HG02870 (cell line): Measurements from ENCODE around the gene TBX4.

ENCODE experiments used
- ATAC-seq: cut with Tn5 transposase; IDR thresholded peaks from one replicate; pipeline ENCODE4 v1.9.1; 2021; ENCODE audit warnings: mild to moderate bottlenecking, moderate library complexity; ENCODE audit not compliant: unreplicated experiment

TBX4 gene

GRCh38 chr17:61452301-61453290 lies at the start of gene TBX4:
Gene TBX4 (plus strand): TSS chr17:61452422. CDS start chr17:61456491, 4,069 bp downstream.
- ATAC-seq = no peak

GRCh38 chr17:61402978-61403800 lies 49.0 kb upstream of the TBX4 start:
- no peak for ATAC-seq

DNA sequence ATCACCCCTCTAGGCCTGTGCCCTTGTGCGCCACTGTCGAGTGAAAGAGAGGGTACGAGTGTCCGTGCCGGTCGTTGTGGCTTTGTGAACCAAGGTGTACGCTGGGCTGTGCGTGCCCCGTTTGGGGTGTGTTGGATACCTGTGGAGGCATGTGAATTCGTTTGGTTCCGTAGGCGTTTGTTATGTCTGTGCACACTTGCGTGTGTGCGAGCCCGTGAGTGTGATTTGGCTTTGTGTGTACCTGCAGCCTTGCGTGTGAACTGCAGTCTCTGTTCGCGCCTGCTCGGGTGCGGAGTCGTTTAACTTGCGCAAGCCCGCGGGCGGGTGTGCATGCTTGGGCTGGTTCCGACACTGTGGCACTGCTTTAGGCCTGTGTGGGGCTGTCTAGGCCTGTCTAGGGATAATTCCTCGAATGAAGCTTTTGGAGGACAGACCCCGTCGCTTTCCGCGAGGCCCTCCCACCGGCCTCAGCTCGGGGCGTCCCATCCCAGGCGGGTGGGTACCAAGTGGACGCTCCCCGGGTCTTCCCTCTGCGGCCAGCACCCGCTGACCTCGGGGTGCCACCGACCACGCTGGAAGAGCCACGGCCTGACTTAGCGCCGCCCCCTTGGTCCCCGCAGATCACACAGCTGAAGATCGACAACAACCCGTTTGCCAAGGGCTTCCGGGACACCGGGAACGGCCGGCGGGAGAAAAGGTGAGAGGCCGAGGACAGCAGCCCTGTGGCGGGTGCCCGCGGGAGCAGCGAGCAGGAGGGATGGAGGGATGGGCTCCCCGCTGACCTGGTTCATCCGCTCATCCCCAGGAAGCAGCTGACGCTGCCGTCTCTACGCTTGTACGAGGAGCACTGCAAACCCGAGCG lies 48.2 kb upstream of the TBX4 start:
- ATAC-seq = no peak

- ATAC-seq = no peak
Measured at GRCh38 chr17:61404663-61404912, 47.6 kb upstream of the TBX4 start.

GRCh38 chr17:61404913-61405685 lies 47.1 kb upstream of the TBX4 start:
- ATAC-seq = no peak

- no peak for ATAC-seq
Measured at GRCh38 chr17:61405686-61406536, 46.3 kb upstream of the TBX4 start.

DNA sequence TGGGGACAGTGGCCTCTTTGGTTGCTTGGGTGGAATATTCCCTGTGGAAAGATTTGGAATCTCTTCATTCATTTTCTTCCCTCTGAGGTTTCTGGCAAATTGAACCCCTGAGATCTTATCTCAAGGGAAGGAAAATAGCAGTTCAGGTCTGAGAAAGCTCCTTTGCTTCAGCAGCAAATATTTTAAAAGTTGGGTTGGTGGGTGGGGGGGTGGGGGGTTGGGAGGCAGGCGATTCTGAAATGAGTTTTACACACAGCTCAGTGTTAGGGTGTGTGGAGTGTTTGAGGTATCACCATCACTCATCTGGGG lies 45.7 kb upstream of the TBX4 start:
- no peak for ATAC-seq

DNA sequence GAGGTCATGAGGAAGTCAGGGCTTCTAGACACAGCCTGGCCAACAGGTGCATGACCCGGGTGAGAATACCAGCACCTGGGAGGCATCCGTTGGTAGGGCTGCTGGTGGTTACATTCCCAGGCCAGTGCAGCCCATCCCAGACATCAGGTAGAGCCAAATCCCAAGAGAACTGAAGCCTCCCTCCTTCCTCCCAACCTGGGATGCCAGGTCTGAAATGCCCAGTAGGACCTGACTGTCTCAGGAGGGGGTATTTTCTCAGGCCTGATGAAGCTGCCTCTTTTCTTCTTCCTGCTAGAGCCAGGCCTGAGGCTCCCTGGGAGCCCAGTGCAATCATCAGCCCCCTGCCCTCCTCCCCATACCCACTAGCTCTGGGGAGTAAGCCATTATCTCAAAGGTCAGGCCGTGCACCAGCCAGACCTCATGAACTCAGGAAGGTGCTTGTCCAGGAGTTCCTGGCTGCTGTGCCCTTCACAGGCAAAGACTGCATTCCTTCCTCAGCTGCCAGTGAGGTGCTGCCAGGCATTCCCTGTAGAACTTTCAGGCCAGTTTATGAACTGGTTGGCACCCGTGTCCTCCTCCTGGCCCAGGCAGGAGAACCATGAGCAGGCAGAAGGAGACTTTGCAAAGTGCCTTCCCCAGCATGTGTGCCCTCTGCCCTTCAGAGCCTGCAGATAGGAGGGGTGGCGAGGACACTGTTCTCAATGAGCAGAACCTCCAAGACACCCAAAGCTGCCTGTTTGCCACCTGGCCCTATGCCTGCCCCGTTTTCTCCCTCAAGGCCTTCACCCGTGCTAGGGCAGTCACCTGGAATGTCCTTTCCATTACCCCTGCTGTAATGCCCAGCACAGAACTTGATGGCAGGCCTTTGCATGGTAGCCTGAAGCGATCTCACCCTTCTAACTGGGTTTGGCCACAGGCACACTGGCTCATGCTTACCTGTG lies 45.0 kb upstream of the TBX4 start:
- ATAC-seq = no peak

- ATAC-seq = no peak
Measured at GRCh38 chr17:61408151-61409041, 43.8 kb upstream of the TBX4 start.

GRCh38 chr17:61409301-61410112 lies 42.7 kb upstream of the TBX4 start:
- no peak for ATAC-seq

- ATAC-seq = no peak
Measured at GRCh38 chr17:61410141-61411010, 41.8 kb upstream of the TBX4 start.

DNA sequence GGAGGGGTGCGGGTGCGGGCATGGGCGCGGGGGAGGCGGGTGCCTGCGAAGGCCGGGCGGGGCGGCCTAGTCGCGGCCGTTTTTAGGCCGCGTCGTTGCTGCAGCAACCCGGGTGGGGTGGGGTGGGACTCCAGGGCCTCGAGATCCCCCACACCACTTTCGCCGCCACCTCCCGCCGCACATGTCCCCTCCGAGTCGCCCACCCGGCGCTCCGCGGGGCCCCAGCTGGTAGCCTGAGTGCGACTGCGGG lies 41.3 kb upstream of the TBX4 start:
- ATAC-seq = no peak

DNA sequence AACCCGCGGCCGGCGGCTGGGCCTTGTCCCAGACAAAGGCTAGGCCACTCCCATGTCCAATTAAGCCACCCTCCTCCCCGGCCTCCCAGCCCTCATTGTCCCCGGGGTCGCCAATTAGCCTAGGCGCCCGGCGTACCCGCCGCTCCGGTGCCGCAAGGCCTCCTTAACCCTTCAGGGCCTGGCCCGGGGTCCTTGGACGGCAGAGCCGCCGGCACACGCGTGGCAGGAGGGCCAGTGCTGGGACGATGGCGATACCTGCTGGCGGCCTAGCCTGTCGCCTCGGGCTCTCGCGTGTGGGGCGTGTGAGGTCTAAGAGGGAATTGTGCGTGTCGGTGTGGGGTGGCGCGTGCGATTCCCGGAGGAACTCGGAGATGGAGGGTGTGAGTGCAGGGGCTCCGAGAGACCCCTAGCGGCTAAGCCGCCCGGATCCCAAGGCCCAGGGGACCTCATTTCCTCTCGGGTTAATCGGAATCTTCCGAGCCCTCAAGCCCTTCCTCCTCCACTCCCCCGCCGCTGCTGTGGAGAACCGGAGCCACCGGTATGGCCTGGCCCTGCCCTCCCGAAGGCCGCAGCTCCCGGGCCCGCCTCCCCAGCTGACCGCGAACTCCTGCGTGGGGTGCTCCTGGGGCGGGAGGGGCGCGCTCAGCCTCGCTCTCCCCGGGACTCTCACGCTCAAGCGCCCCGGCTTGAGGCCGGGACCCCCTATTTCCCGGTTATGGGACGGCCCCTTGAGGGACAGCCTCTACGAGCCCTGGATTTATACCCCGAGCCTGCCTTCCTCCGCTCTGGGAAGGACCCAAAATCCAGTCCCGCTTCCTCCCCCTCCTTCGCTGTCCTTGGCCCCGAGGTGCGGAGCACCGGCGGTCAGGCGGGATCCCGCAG lies 40.7 kb upstream of the TBX4 start:
- ATAC-seq = peak; percentile 18

GRCh38 chr17:61412143-61412859 lies 39.9 kb upstream of the TBX4 start:
- peak; percentile 57 for ATAC-seq
